ENCODE results near the gene RAPGEF4.

The RAPGEF4 gene

DNA sequence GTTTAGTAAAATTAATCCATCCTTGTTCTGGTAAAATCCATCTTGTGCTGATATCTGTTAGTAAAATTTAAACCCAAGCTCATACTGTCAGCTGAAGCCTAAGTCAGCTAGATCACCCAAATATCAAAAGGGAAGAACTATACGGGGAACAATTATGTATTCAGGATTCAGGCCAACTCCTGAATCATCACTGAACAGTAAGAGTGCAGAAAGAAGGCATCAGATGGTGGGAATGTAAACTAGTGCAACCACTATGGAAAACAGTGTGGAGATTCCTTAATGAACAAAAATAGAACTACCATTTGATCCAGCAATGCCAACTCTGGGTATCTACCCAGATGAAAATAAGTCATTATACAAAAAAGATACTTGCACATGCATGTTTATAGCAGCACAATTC lies 81.8 kb downstream of the RAPGEF4 start:
- no peak overlapping the region for H3K27ac ChIP-seq (ENCODE audit: low read depth, low read length)
- no peak for TF ChIP-seq EZH2phosphoT487 (IDR thresholded peaks at IDR 0.05; ENCODE audit: borderline replicate concordance, low read length)
- TF ChIP-seq, protein P1, sequence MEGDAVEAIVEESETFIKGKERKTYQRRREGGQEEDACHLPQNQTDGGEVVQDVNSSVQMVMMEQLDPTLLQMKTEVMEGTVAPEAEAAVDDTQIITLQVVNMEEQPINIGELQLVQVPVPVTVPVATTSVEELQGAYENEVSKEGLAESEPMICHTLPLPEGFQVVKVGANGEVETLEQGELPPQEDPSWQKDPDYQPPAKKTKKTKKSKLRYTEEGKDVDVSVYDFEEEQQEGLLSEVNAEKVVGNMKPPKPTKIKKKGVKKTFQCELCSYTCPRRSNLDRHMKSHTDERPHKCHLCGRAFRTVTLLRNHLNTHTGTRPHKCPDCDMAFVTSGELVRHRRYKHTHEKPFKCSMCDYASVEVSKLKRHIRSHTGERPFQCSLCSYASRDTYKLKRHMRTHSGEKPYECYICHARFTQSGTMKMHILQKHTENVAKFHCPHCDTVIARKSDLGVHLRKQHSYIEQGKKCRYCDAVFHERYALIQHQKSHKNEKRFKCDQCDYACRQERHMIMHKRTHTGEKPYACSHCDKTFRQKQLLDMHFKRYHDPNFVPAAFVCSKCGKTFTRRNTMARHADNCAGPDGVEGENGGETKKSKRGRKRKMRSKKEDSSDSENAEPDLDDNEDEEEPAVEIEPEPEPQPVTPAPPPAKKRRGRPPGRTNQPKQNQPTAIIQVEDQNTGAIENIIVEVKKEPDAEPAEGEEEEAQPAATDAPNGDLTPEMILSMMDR (IDR thresholded peaks at IDR 0.05; ENCODE audit: low read depth, low read length, poor library complexity, severe bottlenecking), result no peak
- H3F3A ChIP-seq (ENCODE audit: control insufficient read depth, insufficient read depth), result no peaks in the 10 kb centered on the region
- no peaks in the 10 kb centered on the region for H4K20me1 ChIP-seq (ENCODE audit: control insufficient read depth, insufficient read depth, low read depth, low read length)
- no peak overlapping the region for H3K4me2 ChIP-seq (ENCODE audit: low read length)
- H3K27me3 ChIP-seq (ENCODE audit: control insufficient read depth, low read length), result peaks cover 8% of the 10 kb centered on the region; the same call in 1 of the 2 replicates
- H3K9me2 ChIP-seq (replicated peaks; ENCODE audit: control insufficient read depth, low read length), result no peaks in the 10 kb centered on the region
- H3K79me2 ChIP-seq (ENCODE audit: control insufficient read depth, low read length), result no peaks in the 10 kb centered on the region
- H3K4me3 ChIP-seq (ENCODE audit: low read length), result no peak overlapping the region
- H3K9me3 ChIP-seq (ENCODE audit: control insufficient read depth, insufficient read depth, low read length), result no peaks in the 10 kb centered on the region
- no peaks in the 10 kb centered on the region for H3K36me3 ChIP-seq (ENCODE audit: control insufficient read depth, low read length)
- H3K4me1 ChIP-seq (ENCODE audit: control insufficient read depth, low read length), result no peaks in the 10 kb centered on the region

DNA sequence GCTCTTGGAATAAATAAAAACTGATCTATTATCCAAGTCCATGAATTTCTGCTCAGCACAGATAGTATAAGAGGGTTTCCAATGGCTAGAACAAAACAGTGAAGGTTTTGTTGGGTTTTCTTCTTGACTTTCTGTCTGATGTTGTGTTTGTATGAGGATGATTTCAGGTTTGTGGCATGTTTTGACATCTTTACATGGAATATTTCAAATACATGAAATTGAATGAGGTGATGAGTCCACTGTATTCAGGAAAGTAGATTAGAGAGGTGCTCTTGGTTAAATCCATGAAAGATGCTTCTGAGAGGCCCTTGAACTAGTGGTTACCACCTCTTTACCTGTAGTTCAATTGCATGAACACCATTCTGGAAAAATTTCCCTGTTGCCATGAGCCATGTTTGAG lies 84.3 kb downstream of the RAPGEF4 start:
- Histone ChIP-seq H3K4me1 (ENCODE audit: control insufficient read depth, low read length) (no peaks in the 10 kb centered on the region), H3K27me3 (ENCODE audit: control insufficient read depth, low read length) (peaks cover 14% of the 10 kb centered on the region; the same call in 1 of the 2 replicates), H3K79me2 (ENCODE audit: control insufficient read depth, low read length) (no peaks in the 10 kb centered on the region), H3K4me3 (ENCODE audit: low read length) (no peak overlapping the region), H3K36me3 (ENCODE audit: control insufficient read depth, low read length) (no peaks in the 10 kb centered on the region), H3K9me2 (replicated peaks; ENCODE audit: control insufficient read depth, low read length) (no peaks in the 10 kb centered on the region), H4K20me1 (ENCODE audit: control insufficient read depth, insufficient read depth, low read depth, low read length) (no peaks in the 10 kb centered on the region), H3K27ac (ENCODE audit: low read depth, low read length) (no peak overlapping the region), H3F3A (ENCODE audit: control insufficient read depth, insufficient read depth) (no peaks in the 10 kb centered on the region), H3K4me2 (ENCODE audit: low read length) (no peak overlapping the region), H3K9me3 (ENCODE audit: control insufficient read depth, insufficient read depth, low read length) (no peaks in the 10 kb centered on the region)
- no peak for TF ChIP-seq EZH2phosphoT487 (IDR thresholded peaks at IDR 0.05; ENCODE audit: borderline replicate concordance, low read length)
- TF ChIP-seq, protein P1 (IDR thresholded peaks at IDR 0.05; ENCODE audit: low read depth, low read length, poor library complexity, severe bottlenecking), result no peak

GRCh38 chr2:172821370-172822338 lies 86.0 kb downstream of the RAPGEF4 start:
- Histone ChIP-seq H4K20me1 (ENCODE audit: control insufficient read depth, insufficient read depth, low read depth, low read length) (no peaks in the 10 kb centered on the region), H3K36me3 (ENCODE audit: control insufficient read depth, low read length) (no peaks in the 10 kb centered on the region), H3K9me3 (ENCODE audit: control insufficient read depth, insufficient read depth, low read length) (no peaks in the 10 kb centered on the region), H3K4me2 (ENCODE audit: low read length) (no peak overlapping the region), H3K79me2 (ENCODE audit: control insufficient read depth, low read length) (no peaks in the 10 kb centered on the region), H3K9me2 (replicated peaks; ENCODE audit: control insufficient read depth, low read length) (no peaks in the 10 kb centered on the region), H3K27ac (ENCODE audit: low read depth, low read length) (no peak overlapping the region), H3K4me3 (ENCODE audit: low read length) (no peak overlapping the region), H3K27me3 (ENCODE audit: control insufficient read depth, low read length) (peaks cover 15% of the 10 kb centered on the region), H3K4me1 (ENCODE audit: control insufficient read depth, low read length) (no peaks in the 10 kb centered on the region), H3F3A (ENCODE audit: control insufficient read depth, insufficient read depth) (no peaks in the 10 kb centered on the region)
- TF ChIP-seq, protein P1 (IDR thresholded peaks at IDR 0.05; ENCODE audit: low read depth, low read length, poor library complexity, severe bottlenecking), result no peak
- no peak for TF ChIP-seq EZH2phosphoT487 (IDR thresholded peaks at IDR 0.05; ENCODE audit: borderline replicate concordance, low read length)
